Heart left ventricle (tissue), 16 donors: ENCODE measurements around the gene KLHL9. TPM values are rescaled to one million over a fixed set of nuclear protein-coding genes. Genes with fewer than 3 reads are reported as not detected.
A peak's percentile ranks its signal among the peaks of the same experiment; 100 is the strongest.

Experiments used
- ATAC-seq, 4 donors: fragments of 200-7000 bp; cut with Tn5 transposase; one replicate each; pipeline ENCODE4 v1.9.1; 2020 to 2022; ENCODE audit warnings: moderate library complexity in 4 of 4, mild to moderate bottlenecking in 3 of 4, moderate number of reproducible peaks in 1 of 4
- DNase-seq, 5 donors: peaks; one replicate each; pipeline ENCODE4 v3.0.0-alpha.2; 2020
- H3K27ac ChIP-seq, 12 donors: fragments of 200-600 bp; sonication (generic) in 4 of 12; one replicate each; pipeline versions ENCODE4 v1.5.0 to v1.8.0; 2016 to 2022; ENCODE audit warnings: mild to moderate bottlenecking in 2 of 12
- H3K27me3 ChIP-seq, 9 donors: fragments of 200-600 bp; sonication (generic) in 2 of 9; one replicate each; pipeline versions ENCODE4 v1.5.1 to v1.8.0; 2016 to 2022; ENCODE audit warnings: mild to moderate bottlenecking in 3 of 9
- H3K36me3 ChIP-seq, 9 donors: fragments of 200-600 bp; sonication (generic) in 2 of 9; one replicate each; pipeline versions ENCODE4 v1.5.0 to v1.8.0; 2018 to 2022; ENCODE audit warnings: mild to moderate bottlenecking in 2 of 9
- H3K4me1 ChIP-seq, 12 donors: fragments of 200-600 bp; sonication (generic) in 4 of 12; one replicate each; pipeline versions ENCODE4 v1.5.0 to v1.8.0; 2016 to 2022; ENCODE audit warnings: mild to moderate bottlenecking in 3 of 12
- H3K4me3 ChIP-seq, 12 donors: fragments of 200-600 bp; sonication (generic) in 4 of 12; one replicate each; pipeline versions ENCODE4 v1.5.0 to v1.8.0; 2017 to 2022; ENCODE audit warnings: mild to moderate bottlenecking in 9 of 12, moderate library complexity in 4 of 12
- H3K9me3 ChIP-seq, 12 donors: fragments of 200-600 bp; sonication (generic) in 4 of 12; one replicate each; pipeline versions ENCODE4 v1.5.0 to v1.8.0; 2016 to 2022; ENCODE audit warnings: mild to moderate bottlenecking in 1 of 12
- POLR2A ChIP-seq, 2 donors: fragments of 450-650 bp; IDR thresholded peaks; one replicate each; pipeline ENCODE4 v1.6.1; 2017; ENCODE audit warnings: antibody characterized with exemption in 2 of 2, mild to moderate bottlenecking in 2 of 2, moderate library complexity in 2 of 2
- WGBS, 4 donors: extraction: QIAGEN DNeasy Blood & Tissue Kit in 2 of 4; methylation state at CpG; one replicate each; pipeline versions ENCODE4 v1.1.5 to v1.1.7; 2013 to 2018; 5-methylcytosine and 5-hydroxymethylcytosine counted together
- intact Hi-C, 10 donors: fragments of 100-400 bp; cut with DNase I; formaldehyde crosslinking; loops; one replicate each; pipeline versions ENCODE4 v1.11.1 to v1.14.2; 2022
- polyA plus RNA-seq, 2 donors: library from polyadenylated mRNA; stranded (reverse); fragments of 200-250 nt; gene quantifications; one replicate each; pipeline ENCODE4 v1.2.3, GENCODE V29; 2013
- total RNA-seq, 9 donors: library from RNA; depleted of rRNA in 2 of 9; stranded (reverse); fragments of >200 nt in 2 of 9; fragmentation: NEBNext Ultra II Directional in 3 of 9; extraction: Animal tissue kit (Norgen Biotek cat#: 25700) in 3 of 9; gene quantifications; one replicate each; pipeline versions ENCODE4 v1.1.0 to v1.2.4, GENCODE V29; 2016 to 2023
- TF ChIP-seq, protein P1 (sequence below), 12 donors: fragments of 200-600 bp; sonication (generic) in 4 of 12; IDR thresholded peaks; one replicate each; pipeline versions ENCODE4 v1.5.0 to v1.8.0; 2018 to 2022; ENCODE audit warnings: antibody characterized with exemption in 12 of 12, mild to moderate bottlenecking in 5 of 12
- donor health status: ischemic (EF 13 %, LVEDD 7.1; RV severe dilation, severe dysfunction).
- donor health status: healthy with polysubstance abuse.
- donor health status: DM: no; HTN: yes; CAD: no.
- donor health status: DM: no; HTN: no; CAD: no.
- donor health status: ischemic (EF 25% LVEDD 6.9; RV normal size, moderate dysfunction).
- donor health status: ischemic (EF 25% LVEDD 5.7; RV mildly dilated, moderate dysfunction).
- donor health status: healthy.
- donor health status: DM: yes; HTN: yes; CAD: no.
- donor health status: ischemic (EF 35%, LVEDD 5.7; RV mildly dilated, moderate dysfunction).
- donor health status: nonischemic (EF 11% LVEDD 7.7; RV severe dilation, severe dysfunction).
- donor health status: DM: yes; HTN: yes; CAD: no.
- donor health status: PGD.
- donor health status: ischemic (EF 29% LVEDD 5.4; RV normal size, mild dysfunction).
- donor health status: nonischemic (EF 23%, LVEDD 6.1; RV moderate dilation, normal function).

The KLHL9 gene
- total and polyA plus RNA-seq, 11 donors: 4.4 to 15.1 (median 11.8) TPM

DNA sequence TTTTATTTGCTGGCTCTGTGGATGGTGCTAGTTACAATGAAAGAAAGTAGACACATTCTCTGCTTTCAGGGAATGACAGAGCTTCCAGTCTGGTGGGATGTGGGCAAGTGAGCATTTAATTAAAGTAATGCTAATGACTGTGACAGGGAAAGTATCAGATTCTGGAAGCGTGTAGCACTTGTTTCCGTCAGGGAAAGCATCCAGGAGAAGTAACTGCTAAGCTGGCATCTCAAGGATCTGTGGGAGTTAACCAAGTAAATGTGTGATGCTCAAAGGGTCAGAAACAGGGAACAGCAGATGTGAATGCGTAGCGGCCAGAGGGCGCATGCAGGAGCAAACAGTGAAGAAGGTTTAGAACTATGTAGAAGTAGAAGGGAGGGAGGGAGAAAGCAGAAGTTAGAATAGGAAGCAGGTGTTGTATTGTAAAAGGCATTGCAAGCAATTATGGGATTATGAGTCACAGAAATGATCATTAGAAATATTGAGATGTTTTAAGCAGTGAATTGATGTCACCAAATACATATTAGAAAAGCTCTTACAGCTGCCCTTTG lies 12.2 kb downstream of the KLHL9 start:
- TF ChIP-seq, protein P1, sequence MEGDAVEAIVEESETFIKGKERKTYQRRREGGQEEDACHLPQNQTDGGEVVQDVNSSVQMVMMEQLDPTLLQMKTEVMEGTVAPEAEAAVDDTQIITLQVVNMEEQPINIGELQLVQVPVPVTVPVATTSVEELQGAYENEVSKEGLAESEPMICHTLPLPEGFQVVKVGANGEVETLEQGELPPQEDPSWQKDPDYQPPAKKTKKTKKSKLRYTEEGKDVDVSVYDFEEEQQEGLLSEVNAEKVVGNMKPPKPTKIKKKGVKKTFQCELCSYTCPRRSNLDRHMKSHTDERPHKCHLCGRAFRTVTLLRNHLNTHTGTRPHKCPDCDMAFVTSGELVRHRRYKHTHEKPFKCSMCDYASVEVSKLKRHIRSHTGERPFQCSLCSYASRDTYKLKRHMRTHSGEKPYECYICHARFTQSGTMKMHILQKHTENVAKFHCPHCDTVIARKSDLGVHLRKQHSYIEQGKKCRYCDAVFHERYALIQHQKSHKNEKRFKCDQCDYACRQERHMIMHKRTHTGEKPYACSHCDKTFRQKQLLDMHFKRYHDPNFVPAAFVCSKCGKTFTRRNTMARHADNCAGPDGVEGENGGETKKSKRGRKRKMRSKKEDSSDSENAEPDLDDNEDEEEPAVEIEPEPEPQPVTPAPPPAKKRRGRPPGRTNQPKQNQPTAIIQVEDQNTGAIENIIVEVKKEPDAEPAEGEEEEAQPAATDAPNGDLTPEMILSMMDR (IDR thresholded peaks at IDR 0.05): no peak
- TF ChIP-seq POLR2A (IDR thresholded peaks at IDR 0.05): no peak
- Histone ChIP-seq H3K4me1 (peaks cover 0 to 18% (median 4%) of the 10 kb centered on the region in 12 donors), H3K27me3 (no peaks in the 10 kb centered on the region), H3K27ac (no peak overlapping the region), H3K4me3 (no peak overlapping the region), H3K36me3 (peaks cover 0 to 56% (median 36%) of the 10 kb centered on the region in 9 donors), H3K9me3 (no peaks in the 10 kb centered on the region)
- ATAC-seq (no peak), DNase-seq (no peak)
- 84 to 89% (median 88%) methylated on average over 5 of the region's 5 CpGs for WGBS, 4 donors
- intact Hi-C loops: loop anchor here in 3 of 10 donors (5.0 to 10.0 kb wide), 4 partner anchors 62 to 469 kb away; partner anchors contain the start of gene IFNA2 (in 1 of the 3)

DNA sequence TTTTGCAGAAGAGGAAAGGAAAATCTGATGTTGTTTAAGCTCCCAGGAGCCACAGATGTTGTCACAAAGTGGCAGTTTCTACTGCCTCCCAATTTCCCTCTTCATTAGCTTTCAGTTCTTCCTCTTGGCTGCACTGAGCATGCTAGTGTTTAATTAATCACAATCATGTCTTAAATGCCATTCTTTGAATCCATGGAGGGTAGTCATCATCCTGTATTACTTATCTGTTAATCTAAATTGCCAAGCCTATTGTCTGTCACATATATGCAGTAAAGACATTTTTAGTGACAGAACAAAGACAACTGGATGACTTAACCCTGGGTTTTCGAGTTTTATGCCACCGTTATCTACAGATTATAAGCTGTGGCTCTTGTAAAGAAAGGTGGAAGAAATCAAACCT lies 14.7 kb downstream of the KLHL9 start:
- Histone ChIP-seq H3K4me1 (peaks cover 0 to 8% (median 0%) of the 10 kb centered on the region in 12 donors), H3K27ac (peak overlapping the region in 1 of 12 donors; percentile 5), H3K9me3 (no peaks in the 10 kb centered on the region), H3K4me3 (no peak overlapping the region), H3K36me3 (peaks cover 0 to 48% (median 36%) of the 10 kb centered on the region in 9 donors), H3K27me3 (no peaks in the 10 kb centered on the region)
- intact Hi-C loops: loop anchor here in 3 of 10 donors (5.0 to 10.0 kb wide), 4 partner anchors 64 to 472 kb away; partner anchors contain the start of gene IFNA2 (in 1 of the 3)
- DNase-seq (no peak), ATAC-seq (no peak)
- WGBS, 4 donors: 65 to 78% (median 70%) methylated on average over 2 of the region's 2 CpGs
- TF ChIP-seq POLR2A (IDR thresholded peaks at IDR 0.05): no peak
- TF ChIP-seq, protein P1 (IDR thresholded peaks at IDR 0.05): no peak

DNA sequence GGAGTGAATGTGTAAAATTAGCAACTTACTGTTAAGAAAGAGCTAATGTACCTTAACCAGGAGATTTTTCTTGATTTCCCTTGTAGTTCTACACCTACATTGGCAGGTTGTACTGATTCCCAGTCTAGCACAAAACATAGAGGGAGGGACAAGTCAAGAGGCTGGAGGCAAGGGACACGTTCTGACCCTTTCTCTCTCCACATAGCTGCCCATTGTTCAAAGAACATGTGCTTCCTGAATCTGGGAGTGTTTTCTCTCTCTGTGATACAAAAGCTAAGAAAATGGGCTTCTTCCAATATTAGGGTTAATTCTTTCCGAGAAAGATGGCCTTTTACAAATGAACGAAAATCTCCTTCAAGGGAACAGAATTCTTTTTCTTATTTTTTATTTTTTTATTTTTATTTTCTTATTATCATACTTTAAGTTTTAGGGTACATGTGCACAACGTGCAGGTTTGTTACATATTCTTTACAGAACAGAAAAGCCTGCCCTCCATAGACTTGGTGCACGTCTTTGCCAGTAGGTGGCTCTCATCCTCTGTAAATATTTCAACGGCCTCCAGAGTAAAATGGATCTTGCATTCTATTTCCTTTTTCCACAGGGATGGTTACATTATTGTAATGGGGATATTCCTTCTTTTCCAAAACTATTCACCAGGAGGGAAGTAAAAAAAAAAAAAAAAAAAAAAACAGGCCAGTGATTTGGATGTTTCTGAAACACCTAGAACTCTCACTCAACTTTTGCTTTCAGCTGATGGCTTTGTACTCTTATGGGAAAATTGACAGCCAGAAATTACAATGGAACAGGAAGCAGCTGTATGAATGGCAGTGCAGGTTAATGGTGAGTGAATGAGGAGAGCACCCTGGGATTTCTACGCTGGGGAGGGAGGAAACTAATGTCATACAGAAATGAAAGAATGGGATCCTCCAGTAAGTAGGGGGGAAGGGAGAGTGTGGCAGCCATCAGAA lies 17.0 kb downstream of the KLHL9 start:
- Histone ChIP-seq H3K27ac (no peak overlapping the region), H3K4me1 (peaks cover 0 to 8% (median 0%) of the 10 kb centered on the region in 12 donors), H3K27me3 (no peaks in the 10 kb centered on the region), H3K9me3 (no peaks in the 10 kb centered on the region), H3K4me3 (no peak overlapping the region), H3K36me3 (peaks cover 0 to 31% (median 22%) of the 10 kb centered on the region in 9 donors)
- ATAC-seq: peak in 3 of 4 donors; percentile 70 to 83 (median 74)
- intact Hi-C loops: loop anchor here in 6 of 10 donors (2.0 to 5.0 kb wide), 4 partner anchors 79 to 474 kb away; no protein-coding TSS in a partner anchor
- 17 to 20% (median 19%) methylated on average over 7 of the region's 7 CpGs for WGBS, 4 donors
- TF ChIP-seq POLR2A (IDR thresholded peaks at IDR 0.05): no peak
- TF ChIP-seq, protein P1 (IDR thresholded peaks at IDR 0.05): peak; percentile 43 to 81 (median 64)
- peak in 1 of 5 donors; percentile 10 for DNase-seq

DNA sequence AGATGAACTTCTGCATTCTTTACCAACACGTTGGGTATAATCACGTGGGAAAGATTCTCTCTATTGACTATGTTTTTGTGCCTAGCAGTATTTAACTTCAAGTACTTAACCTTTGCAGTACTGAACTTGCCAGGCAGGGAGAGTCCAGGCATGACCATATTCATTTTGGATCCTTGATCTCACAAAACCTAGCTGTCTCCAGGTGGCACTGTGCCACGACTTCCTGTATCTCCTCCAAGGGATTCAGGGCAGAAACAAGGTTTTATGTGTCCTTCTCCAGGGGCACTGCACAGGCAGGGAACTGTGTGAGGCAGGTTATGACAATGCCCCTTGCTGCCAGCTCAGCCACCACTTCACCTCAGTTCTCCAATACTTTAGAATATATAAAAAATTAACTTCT lies 18.3 kb downstream of the KLHL9 start:
- H3K27me3 ChIP-seq: no peaks in the 10 kb centered on the region
- ATAC-seq (no peak), DNase-seq (no peak)
- H3K4me1 ChIP-seq: peaks cover 0 to 8% (median 0%) of the 10 kb centered on the region in 12 donors
- intact Hi-C loops: loop anchor here in 5 of 10 donors (5.0 kb wide), 3 partner anchors 80 to 475 kb away; no protein-coding TSS in a partner anchor
- peaks cover 0 to 17% (median 10%) of the 10 kb centered on the region in 9 donors for H3K36me3 ChIP-seq
- H3K9me3 ChIP-seq: no peaks in the 10 kb centered on the region
- WGBS, 4 donors: 21 to 29% (median 25%) methylated on average over 3 of the region's 3 CpGs
- TF ChIP-seq POLR2A (IDR thresholded peaks at IDR 0.05): no peak
- TF ChIP-seq, protein P1 (IDR thresholded peaks at IDR 0.05): no peak
- H3K4me3 ChIP-seq: no peak overlapping the region
- H3K27ac ChIP-seq: no peak overlapping the region
